Right cardiac atrium (tissue), 5 donors: Measurements from ENCODE around the gene JAG1. TPM values are rescaled to one million over a fixed set of nuclear protein-coding genes. Genes with fewer than 3 reads are reported as not detected.
A peak's percentile ranks its signal among the peaks of the same experiment; 100 is the strongest.

Experiments
- ATAC-seq, 2 donors: fragments of 200-7000 bp; cut with Tn5 transposase; one replicate each; pipeline versions ENCODE4 v1.8.0 to v1.9.1; 2020; ENCODE audit warnings: moderate library complexity in 2 of 2, mild to moderate bottlenecking in 1 of 2
- DNase-seq, 3 donors: peaks; one replicate each; pipeline ENCODE4 v3.0.0-alpha.2; 2020
- H3K27ac ChIP-seq: one replicate; pipeline ENCODE4 v1.5.1; 2013; ENCODE audit warnings: mild to moderate bottlenecking, low read length, control low read depth, moderate library complexity
- H3K27me3 ChIP-seq: one replicate; pipeline ENCODE4 v1.6.1; 2013; ENCODE audit not compliant: control insufficient read depth, insufficient read depth
- H3K4me1 ChIP-seq: one replicate; pipeline ENCODE4 v1.6.1; 2013; ENCODE audit warnings: low read length; ENCODE audit not compliant: control insufficient read depth, insufficient read depth
- H3K4me3 ChIP-seq: one replicate; pipeline ENCODE4 v1.5.1; 2013; ENCODE audit warnings: low read length, control low read depth
- H3K9me3 ChIP-seq: one replicate; pipeline ENCODE4 v1.6.1; 2013; ENCODE audit warnings: low read length; ENCODE audit not compliant: control insufficient read depth
- WGBS: extraction: QIAGEN DNeasy Blood & Tissue Kit; methylation state at CpG from one replicate; pipeline ENCODE4 v1.1.7; 2013; 5-methylcytosine and 5-hydroxymethylcytosine counted together
- intact Hi-C, 4 donors: fragments of 100-400 bp; cut with DNase I; formaldehyde crosslinking; loops; one replicate each; pipeline versions ENCODE4 v1.11.0 to v1.14.0; 2022 to 2023
- polyA plus RNA-seq: library from polyadenylated mRNA; stranded (reverse); fragments of 200-250 nt; gene quantifications from one replicate; pipeline ENCODE4 v1.2.3, GENCODE V29; 2013
- total RNA-seq, 4 donors: library from RNA; stranded (reverse); fragmentation: NEBNext Ultra II Directional; extraction: Animal tissue kit (Norgen Biotek cat#: 25700); gene quantifications; one replicate each; pipeline ENCODE4 v1.2.1, GENCODE V29; 2021
- donor health status: healthy with polysubstance abuse.
- donor health status: DM: no; HTN: yes; CAD: no.
- donor health status: DM: no; HTN: no; CAD: no.
- donor health status: DM: no; HTN: yes; CAD: no; lungs with severe emphysema.
- donor health status: DM: yes; HTN: yes; CAD: no.

The JAG1 gene
- total and polyA plus RNA-seq, 5 donors = 12.2 to 33.6 (median 29.4) TPM

DNA sequence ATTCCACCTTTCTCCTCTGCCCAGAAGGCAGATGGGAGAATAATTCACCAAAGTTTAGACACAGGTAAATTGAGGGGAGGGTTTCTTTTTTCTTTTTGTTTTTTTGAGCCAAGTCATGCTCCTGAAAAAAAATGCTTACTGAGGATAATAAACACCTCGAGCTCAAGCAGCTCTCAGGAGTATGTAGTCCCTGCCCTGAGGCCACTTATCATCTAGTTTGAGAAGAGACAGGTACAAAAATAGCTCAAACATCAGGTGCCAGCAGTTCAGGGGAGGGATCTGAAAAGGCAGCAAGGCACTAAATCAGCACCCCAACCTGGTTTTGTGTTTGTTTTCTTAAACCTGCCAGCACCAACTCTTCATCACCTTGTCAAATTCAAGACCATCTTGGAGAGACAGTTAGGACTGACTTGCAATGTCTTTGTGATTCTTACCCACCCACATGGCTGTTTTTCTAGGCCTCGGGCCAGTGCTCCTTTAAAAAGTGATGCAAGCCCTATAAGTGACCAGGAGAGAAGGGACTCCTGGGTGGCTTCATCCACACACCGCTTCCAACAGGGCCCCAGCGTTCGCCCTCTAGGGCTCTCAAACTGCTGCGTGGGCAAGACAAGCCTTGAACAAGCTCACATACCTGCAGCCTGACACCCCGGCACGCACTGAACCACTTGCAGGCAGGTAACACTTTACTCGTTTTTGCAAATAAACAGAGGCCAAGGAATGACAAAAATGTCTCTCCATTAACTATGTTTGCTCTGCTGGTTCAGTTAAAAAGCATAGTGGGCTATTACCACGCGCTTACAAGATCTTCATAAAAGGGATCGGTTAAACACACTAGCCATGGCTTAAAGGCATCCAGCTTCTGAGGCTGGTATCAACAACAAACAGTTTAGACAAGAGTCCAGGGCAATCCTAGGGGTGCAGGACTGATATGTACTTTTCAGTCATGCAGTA is 13.9 kb downstream of the JAG1 start:
- DNase-seq = peak in 1 of 3 donors; percentile 50
- intact Hi-C loops = no loop called here
- H3K27ac ChIP-seq = peak overlapping the region; percentile 91
- H3K9me3 ChIP-seq = no peaks in the 10 kb centered on the region
- H3K4me1 ChIP-seq = peaks cover 35% of the 10 kb centered on the region
- no peak overlapping the region for H3K4me3 ChIP-seq
- 67% methylated on average over 12 of the region's 12 CpGs for WGBS
- no peaks in the 10 kb centered on the region for H3K27me3 ChIP-seq
- peak in 1 of 2 donors; percentile 23 for ATAC-seq

DNA sequence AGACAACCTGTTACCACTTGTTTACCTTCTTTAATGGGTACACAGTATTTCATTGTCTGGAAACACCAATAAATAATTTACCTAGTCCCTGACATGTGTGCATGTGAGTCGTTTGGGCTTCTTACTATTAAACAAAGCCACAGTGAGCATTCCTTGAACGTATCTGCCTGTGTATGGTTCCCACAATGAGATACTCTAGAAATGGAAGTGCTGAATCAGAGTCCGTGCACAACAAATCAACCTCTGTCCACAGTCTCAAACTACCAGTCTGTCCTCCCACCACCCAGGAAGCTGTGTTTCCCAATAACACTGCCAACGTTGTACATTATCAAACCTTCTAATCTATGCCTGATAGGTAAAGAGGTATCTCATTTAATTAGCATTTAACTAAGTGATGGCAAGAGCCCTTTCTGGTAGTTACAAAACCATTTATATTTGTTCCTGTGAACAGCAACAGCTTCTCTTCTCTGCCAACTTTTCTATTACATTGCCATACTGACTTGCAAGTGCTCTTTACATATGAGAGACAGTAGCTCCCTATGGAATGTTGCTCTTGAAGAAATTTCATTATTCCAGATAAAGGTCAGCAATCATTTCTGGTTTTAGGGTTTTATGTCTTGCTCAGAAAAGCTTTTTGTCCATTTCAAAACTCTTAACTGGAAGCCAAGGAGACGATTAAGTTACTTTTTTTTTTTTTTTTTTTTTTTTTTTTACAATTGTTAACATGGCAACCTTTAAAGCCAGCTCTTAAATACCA is 14.7 kb downstream of the JAG1 start:
- Histone ChIP-seq H3K9me3 (no peaks in the 10 kb centered on the region), H3K27ac (no peak overlapping the region), H3K27me3 (no peaks in the 10 kb centered on the region), H3K4me3 (no peak overlapping the region), H3K4me1 (peaks cover 38% of the 10 kb centered on the region)
- ATAC-seq = no peak
- intact Hi-C loops = no loop called here
- WGBS = 46% methylated on average over 5 of the region's 5 CpGs
- DNase-seq = no peak

DNA sequence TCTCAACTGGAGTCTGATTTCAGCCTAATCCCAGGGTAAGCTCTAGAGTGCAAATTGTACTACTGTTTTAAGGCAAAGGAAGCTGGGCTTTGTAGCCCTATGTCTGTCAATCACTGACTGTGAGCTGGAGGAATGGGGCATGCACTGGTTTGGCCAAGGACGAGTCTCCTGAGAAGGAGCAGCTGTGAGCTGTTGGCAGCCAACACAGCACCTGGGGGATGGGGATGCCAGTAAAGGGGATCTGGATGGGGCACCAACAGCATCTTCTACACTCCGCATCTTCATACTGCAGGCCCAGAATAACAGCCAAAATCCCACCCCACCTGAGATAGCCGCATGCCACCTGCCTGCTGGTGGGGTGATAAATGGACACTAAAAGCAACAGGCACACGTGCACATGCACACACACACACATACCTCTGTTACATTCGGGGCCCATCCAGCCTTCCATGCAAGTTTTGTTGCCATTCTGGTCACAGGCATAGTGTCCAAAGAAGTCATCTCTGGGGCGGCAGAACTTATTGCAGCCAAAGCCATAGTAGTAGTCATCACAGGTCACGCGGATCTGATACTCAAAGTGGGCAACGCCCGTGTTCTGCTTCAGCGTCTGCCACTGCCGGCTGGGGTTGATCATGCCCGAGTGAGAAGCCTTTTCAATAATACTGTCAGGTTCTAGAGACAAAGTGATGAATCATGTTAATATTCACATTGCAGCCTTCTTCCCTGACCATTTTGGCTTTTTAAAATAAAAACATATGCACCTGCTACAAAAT is 15.6 kb downstream of the JAG1 start:
- Histone ChIP-seq H3K4me1 (peaks cover 38% of the 10 kb centered on the region), H3K9me3 (no peaks in the 10 kb centered on the region), H3K27me3 (no peaks in the 10 kb centered on the region), H3K27ac (no peak overlapping the region), H3K4me3 (no peak overlapping the region)
- intact Hi-C loops = no loop called here
- 77% methylated on average over 13 of the region's 13 CpGs for WGBS
- ATAC-seq (no peak), DNase-seq (no peak)

GRCh38 chr20:10657453-10657852 is 16.3 kb downstream of the JAG1 start:
- H3K4me3 ChIP-seq = no peak overlapping the region
- peaks cover 40% of the 10 kb centered on the region for H3K4me1 ChIP-seq
- WGBS = 90% methylated on average over 1 of the region's 1 CpG
- DNase-seq = no peak
- ATAC-seq = no peak
- intact Hi-C loops = no loop called here
- no peak overlapping the region for H3K27ac ChIP-seq
- no peaks in the 10 kb centered on the region for H3K9me3 ChIP-seq
- H3K27me3 ChIP-seq = no peaks in the 10 kb centered on the region

DNA sequence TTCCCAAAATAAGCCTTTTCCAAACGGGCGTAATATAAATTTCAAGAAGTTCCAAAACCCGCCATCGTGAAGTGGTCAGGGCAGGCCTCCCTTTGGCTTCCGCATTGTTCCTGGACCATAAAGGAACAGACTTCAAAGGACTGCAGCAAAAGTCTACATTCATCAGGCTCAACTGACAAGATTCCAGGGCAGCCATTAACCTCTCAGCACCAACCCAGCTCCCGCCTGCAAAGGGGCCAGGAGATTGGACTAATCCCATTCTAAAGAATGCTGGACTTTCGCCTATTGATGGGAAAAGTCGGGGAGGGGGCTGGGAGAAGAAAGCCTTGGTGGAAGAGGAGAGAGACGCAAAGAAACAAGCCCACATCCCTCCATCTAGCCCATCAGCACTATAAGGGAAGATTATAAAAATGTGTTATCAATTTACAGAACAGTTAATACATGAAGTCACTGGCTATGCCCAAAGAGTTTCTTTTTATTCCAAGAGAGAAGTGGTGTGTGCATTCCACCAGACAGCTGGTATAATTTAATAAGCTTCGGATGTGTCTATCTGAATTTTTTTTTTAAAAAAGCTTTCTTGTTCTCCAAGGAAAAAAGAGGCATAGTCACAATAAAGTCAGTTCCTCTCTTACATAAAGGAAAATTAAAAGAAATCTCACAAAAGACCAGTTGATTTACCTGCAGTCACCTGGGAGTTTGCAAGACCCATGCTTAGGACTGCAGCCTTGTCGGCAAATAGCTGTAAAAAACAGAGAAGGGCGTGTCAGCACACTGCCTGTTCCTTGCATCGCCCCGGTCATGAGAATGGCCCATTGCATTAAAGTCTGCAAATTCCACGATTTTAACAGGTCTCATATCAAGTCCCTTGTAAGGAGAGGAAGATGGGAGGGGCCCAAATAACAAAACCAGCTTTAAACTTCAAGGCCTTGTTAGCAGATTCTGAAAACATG is 17.8 kb downstream of the JAG1 start:
- Histone ChIP-seq H3K4me1 (peaks cover 42% of the 10 kb centered on the region), H3K27me3 (no peaks in the 10 kb centered on the region), H3K27ac (no peak overlapping the region), H3K9me3 (no peaks in the 10 kb centered on the region), H3K4me3 (no peak overlapping the region)
- ATAC-seq = no peak
- intact Hi-C loops = no loop called here
- no peak for DNase-seq
- 72% methylated on average over 15 of the region's 15 CpGs for WGBS

DNA sequence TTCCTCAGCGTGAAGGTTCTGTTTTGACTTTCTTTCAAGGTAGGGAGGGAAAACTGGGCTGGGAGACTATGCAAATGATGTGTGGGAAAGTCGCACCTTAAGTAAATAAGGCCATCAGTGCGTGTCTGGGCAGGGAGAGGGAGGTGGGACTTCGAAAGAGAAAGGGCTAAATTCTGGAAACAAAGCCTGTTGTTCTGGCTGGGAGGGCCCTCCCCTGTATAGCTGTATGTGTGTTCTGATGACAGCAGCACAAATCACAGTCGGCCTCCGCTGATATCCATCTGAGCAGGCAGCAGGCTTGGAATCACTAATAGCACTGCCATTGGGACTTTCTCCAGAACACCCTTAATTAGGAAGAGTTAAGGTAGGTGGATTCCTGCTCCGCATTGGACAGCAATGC is 19.2 kb downstream of the JAG1 start:
- 46% methylated on average over 7 of the region's 7 CpGs for WGBS
- Histone ChIP-seq H3K27me3 (no peaks in the 10 kb centered on the region), H3K9me3 (no peaks in the 10 kb centered on the region), H3K27ac (peak overlapping the region; percentile 54), H3K4me1 (peaks cover 30% of the 10 kb centered on the region), H3K4me3 (no peak overlapping the region)
- intact Hi-C loops = no loop called here
- ATAC-seq (peak in 1 of 2 donors; percentile 43), DNase-seq (no peak)

- Histone ChIP-seq H3K4me3 (no peak overlapping the region), H3K4me1 (peaks cover 30% of the 10 kb centered on the region), H3K9me3 (no peaks in the 10 kb centered on the region), H3K27me3 (no peaks in the 10 kb centered on the region), H3K27ac (peak overlapping the region; percentile 54)
- no peak for DNase-seq
- intact Hi-C loops = no loop called here
- no peak for ATAC-seq
These were observed 19.6 kb downstream of the JAG1 start for GRCh38 chr20:10654250-10654610.

GRCh38 chr20:10653599-10654249 is 20.1 kb downstream of the JAG1 start:
- Histone ChIP-seq H3K27ac (peak overlapping the region; percentile 25), H3K9me3 (no peaks in the 10 kb centered on the region), H3K4me3 (peak overlapping the region; percentile 18), H3K27me3 (no peaks in the 10 kb centered on the region), H3K4me1 (peaks cover 27% of the 10 kb centered on the region)
- intact Hi-C loops = no loop called here
- DNase-seq (peak; percentile 59 to 82 (median 76)), ATAC-seq (peak; percentile 64 to 74)
- 30% methylated on average over 13 of the region's 13 CpGs for WGBS

- Histone ChIP-seq H3K27me3 (no peaks in the 10 kb centered on the region), H3K4me1 (peaks cover 22% of the 10 kb centered on the region), H3K9me3 (no peaks in the 10 kb centered on the region), H3K4me3 (no peak overlapping the region), H3K27ac (peak overlapping the region; percentile 40)
- intact Hi-C loops = no loop called here
- 23% methylated on average over 9 of the region's 9 CpGs for whole genome bisulfite sequencing
- DNase-seq = no peak
- peak; percentile 27 to 47 for ATAC-seq
These were observed 21.0 kb downstream of the JAG1 start for GRCh38 chr20:10652660-10653261.
